ENCODE measurements around the gene MUC6. TPM values are rescaled to one million over a fixed set of nuclear protein-coding genes. Genes with fewer than 3 reads are reported as not detected.
A peak's percentile ranks its signal among the peaks of the same experiment; 100 is the strongest.

The MUC6 gene
- total RNA-seq, 2 donors from 2014 or later: not detected

- peak; percentile 18 for DNase-seq
- no peak for ATAC-seq
- intact Hi-C loops (cut with DNase I): loop anchor here in 1 of 2 donors (10.0 kb wide), 1 partner anchor 188 kb away; no protein-coding TSS in a partner anchor
Measured at GRCh38 chr11:1042626-1043562, 6.4 kb upstream of the MUC6 start.

- DNase-seq (peak; percentile 55), ATAC-seq (peak in 1 of 2 donors; percentile 39)
- intact Hi-C loops (cut with DNase I): loop anchor here in 1 of 2 donors (10.0 kb wide), 1 partner anchor 187 kb away; no protein-coding TSS in a partner anchor
Measured at GRCh38 chr11:1041936-1042608, 5.6 kb upstream of the MUC6 start.

GRCh38 chr11:1041471-1041870 is 5.0 kb upstream of the MUC6 start:
- ATAC-seq (no peak), DNase-seq (peak; percentile 17)
- intact Hi-C loops (cut with DNase I): loop anchor here in 1 of 2 donors (10.0 kb wide), 1 partner anchor 187 kb away; no protein-coding TSS in a partner anchor

GRCh38 chr11:1041149-1041467 is 4.6 kb upstream of the MUC6 start:
- intact Hi-C loops (cut with DNase I): loop anchor here in 1 of 2 donors (10.0 kb wide), 1 partner anchor 186 kb away; no protein-coding TSS in a partner anchor
- DNase-seq: no peak
- ATAC-seq: no peak

GRCh38 chr11:1040428-1041148 is 4.1 kb upstream of the MUC6 start:
- intact Hi-C loops (cut with DNase I): loop anchor here in 1 of 2 donors (10.0 kb wide), 1 partner anchor 186 kb away; no protein-coding TSS in a partner anchor
- DNase-seq (peak; percentile 19), ATAC-seq (no peak)

GRCh38 chr11:1039481-1040427 is 3.2 kb upstream of the MUC6 start:
- intact Hi-C loops (cut with DNase I): loop anchor here in 1 of 2 donors (10.0 kb wide), 1 partner anchor 185 kb away; no protein-coding TSS in a partner anchor
- DNase-seq (peak; percentile 18), ATAC-seq (no peak)

GRCh38 chr11:1038921-1039320 is 2.4 kb upstream of the MUC6 start:
- intact Hi-C loops (cut with DNase I): no loop called here
- ATAC-seq (no peak), DNase-seq (peak; percentile 10)

GRCh38 chr11:1038361-1038760 is 1.8 kb upstream of the MUC6 start:
- intact Hi-C loops (cut with DNase I): no loop called here
- DNase-seq (no peak), ATAC-seq (no peak)

GRCh38 chr11:1037506-1038055 is 1.1 kb upstream of the MUC6 start:
- no peak for ATAC-seq
- DNase-seq: no peak
- intact Hi-C loops (cut with DNase I): no loop called here

- no peak for DNase-seq
- ATAC-seq: no peak
- intact Hi-C loops (cut with DNase I): no loop called here
Measured at GRCh38 chr11:1036931-1037330, 413 bp upstream of the MUC6 start.

GRCh38 chr11:1035577-1036283 is 788 bp downstream of the MUC6 start:
- ATAC-seq (no peak), DNase-seq (no peak)
- intact Hi-C loops (cut with DNase I): no loop called here

GRCh38 chr11:1034456-1035295 is 1.8 kb downstream of the MUC6 start:
- no peak for ATAC-seq
- intact Hi-C loops (cut with DNase I): no loop called here
- no peak for DNase-seq

- no peak for ATAC-seq
- intact Hi-C loops (cut with DNase I): no loop called here
- no peak for DNase-seq
Measured at GRCh38 chr11:1034001-1034400, 2.5 kb downstream of the MUC6 start.

- intact Hi-C loops (cut with DNase I): no loop called here
- DNase-seq (no peak), ATAC-seq (no peak)
Measured at GRCh38 chr11:1033016-1033798, 3.3 kb downstream of the MUC6 start.

- no peak for DNase-seq
- no peak for ATAC-seq
- intact Hi-C loops (cut with DNase I): no loop called here
Measured at GRCh38 chr11:1032310-1032891, 4.1 kb downstream of the MUC6 start.
